IPS-NIHi7 (cell line): ENCODE measurements around the gene LGALS4.
"Not testable (repeated sequence)": the region's sequence is repeated elsewhere in the genome, so short reads cannot be mapped to it uniquely, and the experiment has no call there.

ENCODE experiments used
- DNase-seq: peaks from one replicate; pipeline ENCODE4 v3.0.0; 2012; ENCODE audit warnings: mixed read lengths; ENCODE audit errors: extremely low spot score

Gene LGALS4

DNA sequence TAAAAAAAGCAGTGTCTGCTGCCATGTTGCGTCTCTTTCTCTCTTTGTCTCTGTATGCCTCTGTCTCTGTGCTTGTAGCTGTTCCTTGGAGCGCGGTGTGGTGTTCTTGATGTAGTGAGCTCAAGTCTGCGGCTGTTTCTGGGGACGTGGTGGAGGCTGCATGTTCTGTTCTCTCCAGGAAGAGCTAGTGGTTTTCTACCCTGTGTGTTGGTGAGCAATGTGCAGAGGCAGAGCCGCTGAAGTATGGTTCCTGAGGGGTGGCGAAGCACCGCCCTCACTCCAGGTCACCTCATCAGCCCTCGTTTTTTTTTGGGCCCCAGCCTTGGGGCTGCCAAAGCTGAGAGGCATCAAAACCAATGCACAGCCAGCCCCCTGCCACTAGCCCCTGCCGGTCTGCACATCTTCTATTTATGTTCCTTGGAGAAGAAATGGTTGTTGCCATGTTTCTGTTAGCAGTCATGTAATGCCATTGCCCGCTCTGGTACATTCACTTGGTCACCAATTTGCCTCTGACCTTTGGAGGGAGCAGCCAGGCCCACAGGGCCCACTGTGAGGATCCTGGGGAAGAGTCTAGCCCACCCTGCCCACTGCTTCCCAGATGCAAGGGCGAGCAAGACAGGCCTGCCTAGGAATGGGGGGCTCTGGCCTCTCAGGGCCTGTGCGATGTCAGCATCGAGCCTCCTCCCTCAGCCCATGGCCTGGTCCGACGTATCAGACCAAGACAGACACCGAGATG is 29.9 kb upstream of the LGALS4 start:
- no peak for DNase-seq

DNA sequence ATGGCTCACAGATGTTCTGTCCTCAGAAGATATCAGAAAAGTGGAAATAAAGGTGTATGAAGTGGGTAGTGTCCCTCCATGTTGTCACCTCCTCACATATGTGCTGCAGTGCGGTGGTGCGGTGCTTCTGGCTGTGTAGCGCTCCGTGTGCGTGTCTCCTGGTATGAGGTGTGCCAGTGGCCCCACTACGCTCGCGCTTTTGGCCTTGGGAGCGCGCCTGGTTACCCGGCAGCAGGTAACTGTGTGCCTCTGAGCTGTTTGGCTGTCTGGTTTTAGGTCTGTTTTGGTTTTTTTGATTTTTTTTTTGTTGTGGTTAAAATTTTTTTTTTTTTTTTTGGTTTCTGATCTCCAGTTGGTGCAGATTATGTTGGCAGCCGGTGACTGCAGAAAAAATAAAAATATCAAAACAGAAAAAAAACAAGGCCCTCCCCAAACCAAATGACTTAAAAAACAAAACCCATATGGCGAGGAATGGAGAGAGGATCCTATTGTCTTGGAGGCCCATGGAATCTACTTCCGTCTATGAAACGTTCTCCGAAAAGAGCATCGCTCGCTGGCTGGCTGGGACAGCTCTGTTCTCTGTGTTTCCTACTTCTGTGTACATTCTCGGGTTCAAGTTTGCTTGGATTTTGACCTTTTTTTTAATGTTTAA is 29.2 kb upstream of the LGALS4 start:
- no peak for DNase-seq

DNA sequence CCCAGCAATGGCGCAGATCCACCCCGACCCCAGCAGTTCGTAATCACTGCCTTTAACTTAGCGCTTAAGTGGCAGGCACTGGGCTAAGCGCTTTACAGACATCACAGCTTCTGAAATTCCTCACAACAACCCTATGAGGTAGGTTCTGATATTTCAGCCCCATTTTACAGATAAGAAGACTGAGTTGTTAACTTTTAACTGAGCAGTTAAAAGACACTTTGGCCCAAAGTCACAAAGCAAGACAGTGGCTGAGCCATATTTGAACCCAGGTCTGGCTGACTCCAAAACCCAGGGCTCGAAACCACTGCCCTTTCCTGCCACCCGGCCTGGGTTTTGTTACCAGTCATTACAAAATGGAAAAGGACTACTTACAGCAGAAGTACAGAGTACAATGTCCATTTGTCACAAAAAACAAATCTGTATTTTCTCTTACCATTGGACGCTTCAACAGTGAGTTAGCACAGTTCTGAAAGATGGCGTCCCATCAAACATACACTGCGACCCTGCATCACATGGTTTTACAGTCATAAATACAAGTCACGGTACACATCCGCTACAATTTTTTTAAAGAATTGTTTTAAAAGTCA is 28.5 kb upstream of the LGALS4 start:
- no peak for DNase-seq

DNA sequence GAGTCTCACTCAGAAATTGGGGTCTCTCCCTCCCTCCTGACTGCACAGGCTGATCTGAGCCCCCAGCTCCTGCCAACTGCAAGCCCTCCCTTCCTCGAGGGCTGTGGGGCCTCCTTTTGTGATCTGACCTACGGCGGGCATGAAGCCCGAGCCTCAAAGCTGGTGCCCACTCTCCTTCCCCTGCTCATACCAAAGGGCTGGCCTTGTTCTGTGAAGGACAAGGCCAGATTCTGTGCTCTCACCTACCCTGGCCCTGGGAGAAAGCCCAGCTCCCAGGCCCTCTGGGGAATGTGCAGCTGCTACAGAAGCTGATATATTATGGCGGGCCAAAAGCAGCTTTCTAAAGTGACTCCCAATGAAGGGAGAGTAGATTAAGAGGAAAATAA is 27.8 kb upstream of the LGALS4 start:
- no peak for DNase-seq

DNA sequence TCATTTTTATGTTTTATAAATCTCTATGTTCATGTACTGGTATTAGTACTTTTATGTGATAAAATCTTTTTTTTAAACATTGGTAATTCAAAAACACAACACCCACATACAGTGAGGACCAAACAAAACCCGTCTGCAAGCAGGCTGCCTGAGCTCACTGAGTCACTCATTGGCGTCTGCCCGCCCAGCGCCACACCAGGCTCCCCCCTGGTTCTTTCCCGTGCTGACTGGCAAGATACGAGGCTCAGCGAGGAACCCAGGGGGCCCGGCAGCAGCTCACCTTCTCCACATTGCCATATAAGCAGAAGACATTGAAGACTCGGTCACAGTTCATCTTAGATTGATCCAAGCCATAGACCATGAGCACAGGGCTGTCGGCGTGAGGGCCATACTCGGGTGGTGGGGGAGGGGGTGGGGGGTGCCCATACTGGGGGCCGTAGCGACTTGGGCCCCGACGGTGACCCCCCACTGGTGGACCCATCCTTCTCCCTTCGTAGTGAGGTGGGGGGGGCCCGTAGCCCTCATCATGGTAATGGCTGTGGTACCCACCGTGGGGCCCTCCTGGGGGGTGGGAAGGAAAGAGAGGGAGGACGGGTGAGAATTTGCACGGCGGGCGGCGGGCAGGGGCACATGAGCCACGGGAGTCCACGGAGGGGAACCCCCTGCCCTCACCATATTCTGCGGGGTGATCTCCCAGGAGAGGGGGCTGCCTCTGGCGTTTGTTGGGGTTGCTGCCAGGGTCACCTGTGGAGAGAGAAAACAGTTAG is 27.3 kb upstream of the LGALS4 start:
- DNase-seq: no peak

DNA sequence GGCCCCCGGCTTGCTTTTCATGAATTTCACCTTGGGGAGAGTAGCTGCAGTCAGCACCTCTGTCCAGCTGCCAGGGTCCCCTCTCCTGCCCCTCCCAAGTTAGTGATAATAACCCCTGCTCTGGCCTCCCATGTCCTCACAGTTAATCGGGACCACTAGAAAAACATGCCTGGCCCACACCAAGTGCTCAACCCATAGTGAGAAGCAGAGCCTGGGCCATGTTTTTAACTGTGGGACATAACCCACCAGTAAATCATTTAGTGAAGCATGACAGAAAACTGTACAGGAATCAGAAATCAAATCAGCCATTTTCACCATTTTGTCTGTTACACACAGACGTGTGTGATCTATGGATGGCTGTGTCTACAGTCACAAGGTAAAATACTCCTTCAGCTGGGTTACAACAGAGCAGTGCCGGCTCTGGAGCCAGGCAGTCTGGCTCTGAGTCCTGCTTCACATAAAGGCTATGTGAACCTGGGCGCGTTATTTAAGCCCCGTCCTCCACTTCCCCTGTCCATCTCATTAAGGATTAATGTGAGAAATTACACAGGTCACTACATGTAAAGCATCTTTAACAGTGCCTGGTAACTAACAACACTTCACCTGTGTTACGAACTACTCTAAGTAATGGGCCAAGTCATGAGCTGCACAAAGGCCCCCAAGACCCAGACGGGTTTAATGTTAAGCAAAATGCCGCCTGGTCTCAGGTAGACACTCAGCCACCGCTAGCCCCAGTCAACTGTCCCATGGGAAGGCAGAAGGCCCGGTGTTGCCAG is 26.4 kb upstream of the LGALS4 start:
- no peak for DNase-seq

DNA sequence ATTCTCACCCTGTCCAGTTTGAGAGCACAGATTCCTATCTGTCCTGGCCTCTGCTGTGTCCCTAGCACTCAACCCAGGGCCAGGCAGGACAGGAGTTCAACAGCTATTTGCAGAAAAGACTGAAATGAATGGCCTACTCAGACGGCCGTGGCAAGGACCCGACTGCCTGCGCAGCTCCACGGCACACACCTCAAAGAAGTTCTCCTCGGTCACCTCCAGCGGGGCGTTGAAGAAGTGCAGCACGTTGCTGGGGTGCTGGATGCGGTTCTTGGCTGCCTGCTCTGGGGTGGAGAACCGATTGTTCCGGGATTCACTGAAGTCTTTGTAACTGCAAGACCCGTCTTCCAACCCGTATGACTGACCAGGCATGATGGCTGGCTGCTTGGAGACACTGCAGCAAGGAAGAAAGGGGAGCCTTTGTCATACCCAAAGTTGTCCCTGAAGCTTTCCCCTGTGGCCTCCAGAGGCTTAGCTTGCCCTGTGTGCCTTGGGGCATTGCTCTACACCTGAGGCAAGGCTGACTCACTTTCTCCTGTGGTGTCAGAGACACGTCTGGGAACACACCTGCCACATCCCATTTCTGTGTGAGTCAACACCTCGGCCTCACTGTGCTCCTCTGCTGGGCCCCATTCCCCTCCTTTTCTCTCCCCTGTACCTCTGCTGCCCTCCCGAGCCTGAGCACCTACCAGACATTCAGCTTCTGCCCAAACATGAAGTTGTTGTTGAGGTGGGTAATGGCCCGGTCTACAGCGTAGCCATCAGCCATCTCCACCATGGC is 25.7 kb upstream of the LGALS4 start:
- no peak for DNase-seq

DNA sequence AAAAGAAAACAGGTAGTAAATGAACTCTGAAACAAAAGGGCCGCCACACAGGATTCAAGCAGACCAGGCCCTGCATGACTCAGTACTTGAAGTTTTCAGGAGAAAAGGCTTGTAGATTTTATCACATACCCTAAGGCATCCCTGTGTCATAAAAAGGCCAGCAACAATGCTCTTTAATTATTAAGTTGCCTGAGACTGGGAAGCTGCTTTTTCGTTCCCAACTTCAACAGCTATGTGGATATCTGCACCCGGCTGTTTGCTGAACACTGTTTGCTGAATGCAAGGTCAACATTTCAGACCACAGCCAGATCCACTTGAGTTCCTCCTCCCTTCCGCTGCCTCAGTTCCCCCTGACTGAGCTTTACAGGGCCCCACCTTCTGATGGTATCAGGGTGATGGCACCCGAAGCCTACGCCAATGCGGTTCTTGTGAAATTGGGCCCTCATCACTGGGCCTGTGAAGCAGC is 24.9 kb upstream of the LGALS4 start:
- no peak for DNase-seq

DNA sequence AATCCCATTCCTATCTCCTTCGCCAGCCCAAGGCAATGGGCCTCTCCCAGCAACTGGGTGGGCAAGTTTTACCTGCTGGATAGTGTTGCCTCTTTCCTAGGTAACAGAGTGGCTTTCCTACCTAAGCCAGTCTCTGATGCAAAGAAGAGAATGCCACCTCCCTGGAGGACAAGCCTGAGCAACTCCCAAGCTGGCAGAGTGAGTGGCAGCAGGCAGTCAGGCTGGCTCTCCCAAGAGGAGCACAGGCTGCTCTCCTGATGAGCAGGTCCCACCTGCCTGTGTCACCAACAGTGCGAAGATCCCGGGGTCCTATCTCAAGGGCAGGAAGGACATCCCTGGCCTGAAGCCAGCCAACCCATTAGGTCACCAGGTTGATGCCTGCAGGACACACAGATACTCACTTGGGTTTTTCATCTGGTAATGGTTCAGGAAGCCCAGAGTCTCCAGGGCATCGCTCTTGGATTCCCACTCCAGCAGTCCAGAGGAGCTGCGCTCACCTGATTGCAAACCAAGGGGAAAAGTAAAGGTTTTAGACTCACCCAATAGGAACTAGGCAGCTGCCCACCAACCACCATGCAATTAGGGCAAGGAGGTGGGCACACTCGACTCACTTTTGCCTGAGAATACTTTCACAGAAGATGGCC is 24.4 kb upstream of the LGALS4 start:
- DNase-seq: no peak

DNA sequence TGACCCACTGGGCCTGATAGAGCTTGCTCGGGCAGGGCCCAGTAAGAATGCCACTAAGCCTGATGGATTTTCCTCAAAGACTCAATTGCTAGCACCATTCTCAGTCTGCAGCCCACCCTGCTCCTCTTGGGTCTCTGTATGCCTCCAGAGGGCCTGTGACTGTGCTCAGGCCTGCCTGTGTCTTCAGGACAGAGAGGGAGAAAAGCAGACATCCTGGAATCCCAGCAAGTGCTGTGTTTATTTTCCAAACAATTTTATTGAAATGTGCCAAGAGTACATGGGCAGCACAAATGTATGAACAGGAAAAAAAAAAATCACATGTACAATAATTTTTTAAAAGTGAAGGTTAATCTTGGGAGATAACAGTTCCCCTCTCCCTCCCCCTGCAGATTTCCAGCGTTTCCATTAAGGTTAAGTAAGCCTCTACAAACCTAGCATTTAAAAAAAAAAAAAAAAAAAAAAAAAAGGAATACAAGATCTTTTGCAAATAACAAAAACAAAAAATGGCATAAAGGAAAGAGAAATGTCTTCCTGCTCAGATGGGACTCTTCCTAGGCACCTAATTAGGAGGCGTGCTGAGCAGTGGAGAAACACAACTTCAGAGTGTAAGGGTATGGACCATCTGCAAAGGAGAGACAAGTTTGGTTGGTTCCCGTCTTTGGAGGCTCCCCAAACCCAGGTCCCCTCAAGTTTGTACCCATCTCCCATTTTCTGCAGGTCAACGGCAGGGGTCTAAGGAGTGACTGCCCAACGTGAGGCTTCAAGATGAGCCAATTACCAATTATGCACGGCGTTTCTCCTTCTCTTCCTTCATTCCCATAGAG is 23.6 kb upstream of the LGALS4 start:
- DNase-seq: no peak

DNA sequence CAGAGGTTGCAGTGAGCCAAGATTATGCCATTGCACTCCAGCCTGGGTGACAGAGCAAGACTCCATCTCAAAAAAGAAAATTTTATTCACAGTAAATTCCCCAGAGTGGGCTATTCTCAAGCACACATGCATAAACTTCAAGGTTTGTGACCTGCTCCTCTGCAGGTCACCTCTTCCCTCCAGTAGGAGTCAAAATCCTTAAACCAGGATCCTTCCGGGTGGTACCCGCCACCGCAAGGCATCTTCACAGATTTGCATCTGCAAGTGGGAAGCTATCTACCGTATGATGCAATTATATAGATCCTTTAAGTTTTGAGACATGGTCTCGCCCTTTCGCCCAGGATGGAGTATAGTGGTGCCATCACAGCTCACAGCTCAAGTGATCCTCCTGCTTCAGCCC is 21.8 kb upstream of the LGALS4 start:
- no peak for DNase-seq

DNA sequence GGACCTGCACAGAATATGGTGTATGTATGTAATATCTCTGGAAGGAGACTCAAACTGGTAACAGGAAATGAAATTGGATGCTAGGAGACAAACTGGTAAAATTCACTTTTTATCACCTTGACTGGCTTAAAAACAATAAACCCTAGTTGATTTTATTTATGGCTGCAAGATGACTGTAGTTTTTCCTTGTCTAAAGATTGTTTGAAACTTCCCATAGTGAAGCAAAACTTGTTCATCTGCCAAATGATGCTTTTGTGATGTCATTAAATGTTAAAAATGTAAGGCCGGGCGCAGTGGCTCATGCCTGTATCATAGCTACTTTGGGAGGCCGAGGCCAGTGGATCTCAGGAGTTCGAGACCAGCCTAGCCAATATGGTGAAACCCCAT is 21.4 kb upstream of the LGALS4 start:
- no peak for DNase-seq

DNA sequence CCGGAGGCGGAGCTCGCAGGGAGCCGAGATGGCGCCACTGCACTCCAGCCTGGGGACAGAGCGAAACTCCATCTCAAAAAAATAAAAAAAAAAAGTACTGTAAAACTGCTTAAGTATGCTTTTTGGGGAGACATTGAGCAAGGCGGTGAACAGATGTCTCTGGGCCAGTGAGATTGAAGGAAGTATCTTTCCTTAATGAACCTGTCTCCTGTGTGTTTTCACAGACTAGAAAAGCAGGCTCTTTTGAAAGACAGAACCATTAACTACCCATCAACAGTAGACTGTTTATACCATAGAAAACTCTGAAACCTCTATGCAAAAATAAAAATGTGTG is 20.3 kb upstream of the LGALS4 start:
- DNase-seq: no peak

DNA sequence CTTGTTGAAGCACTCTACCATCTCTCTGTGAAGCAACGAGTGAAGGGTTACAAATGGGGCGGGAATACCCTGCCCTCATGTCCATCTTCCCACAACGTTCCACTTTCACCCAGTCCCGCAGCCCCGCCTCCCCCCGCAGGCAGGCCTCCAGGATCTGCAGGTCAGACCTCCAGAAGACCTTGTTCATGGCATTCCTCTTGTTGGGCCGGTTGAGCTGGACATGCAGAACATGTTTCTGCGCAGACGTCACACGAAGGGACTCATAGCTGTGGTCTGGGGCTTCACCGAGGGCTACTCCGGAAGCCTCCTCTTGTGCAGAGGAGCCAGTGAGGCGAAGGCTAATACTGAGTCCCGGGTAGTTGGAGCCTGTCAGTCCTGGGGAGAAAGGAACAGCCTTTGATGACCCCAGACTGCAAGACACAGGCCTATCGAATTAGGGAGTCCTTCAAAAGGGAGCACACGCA is 18.4 kb upstream of the LGALS4 start:
- peak; percentile 43 for DNase-seq

DNA sequence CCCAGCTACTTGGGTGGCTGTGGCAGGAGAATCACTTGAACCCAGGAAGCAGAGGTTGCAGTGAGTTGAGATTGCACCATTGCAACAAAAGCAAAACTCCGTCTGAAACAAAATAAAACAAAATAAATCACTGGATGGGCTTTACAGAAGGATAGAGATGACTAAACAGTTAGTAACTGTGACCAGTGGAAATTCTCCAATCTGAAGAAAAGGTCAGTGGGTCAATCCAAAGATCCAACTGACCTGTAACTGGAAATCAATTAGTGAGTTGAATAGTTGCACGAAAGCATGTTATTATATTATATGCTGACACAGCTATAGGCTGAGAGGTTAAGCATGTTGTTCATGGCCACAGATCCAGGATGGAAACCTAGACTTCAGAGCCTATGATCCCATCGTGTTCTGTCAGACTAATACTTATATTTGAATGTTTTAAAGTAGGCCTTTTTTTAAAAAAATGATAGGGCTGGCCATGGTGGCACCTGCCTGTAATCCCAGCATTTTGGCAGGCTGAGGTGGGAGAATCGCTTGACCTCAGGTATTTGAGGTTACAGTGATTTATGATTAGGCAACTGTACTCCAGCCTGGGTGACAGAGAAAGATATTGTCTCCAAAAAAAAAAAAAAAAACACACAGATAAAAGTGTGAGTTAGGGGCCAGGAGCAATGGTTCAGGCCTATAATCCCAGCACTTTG is 17.4 kb upstream of the LGALS4 start:
- DNase-seq: no peak

DNA sequence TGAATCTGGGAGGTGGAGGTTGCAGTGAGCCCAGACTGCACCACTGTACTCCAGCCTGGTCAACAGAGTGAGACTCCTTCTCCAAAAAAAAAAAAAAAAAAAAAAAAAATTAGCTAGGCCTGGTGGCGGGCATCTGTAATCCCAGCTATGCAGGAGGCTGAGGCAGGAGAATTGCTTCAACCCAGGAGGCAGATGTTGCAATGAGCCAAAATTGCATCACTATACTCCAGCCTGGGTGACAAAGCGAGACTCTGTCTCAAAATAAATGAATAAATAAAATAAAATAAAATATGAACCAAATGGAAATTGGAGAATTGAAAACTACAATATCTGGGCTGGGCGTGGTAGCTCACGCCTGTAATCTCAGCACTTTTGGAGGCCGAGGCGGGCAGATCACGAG is 16.5 kb upstream of the LGALS4 start:
- DNase-seq: not testable (repeated sequence)

DNA sequence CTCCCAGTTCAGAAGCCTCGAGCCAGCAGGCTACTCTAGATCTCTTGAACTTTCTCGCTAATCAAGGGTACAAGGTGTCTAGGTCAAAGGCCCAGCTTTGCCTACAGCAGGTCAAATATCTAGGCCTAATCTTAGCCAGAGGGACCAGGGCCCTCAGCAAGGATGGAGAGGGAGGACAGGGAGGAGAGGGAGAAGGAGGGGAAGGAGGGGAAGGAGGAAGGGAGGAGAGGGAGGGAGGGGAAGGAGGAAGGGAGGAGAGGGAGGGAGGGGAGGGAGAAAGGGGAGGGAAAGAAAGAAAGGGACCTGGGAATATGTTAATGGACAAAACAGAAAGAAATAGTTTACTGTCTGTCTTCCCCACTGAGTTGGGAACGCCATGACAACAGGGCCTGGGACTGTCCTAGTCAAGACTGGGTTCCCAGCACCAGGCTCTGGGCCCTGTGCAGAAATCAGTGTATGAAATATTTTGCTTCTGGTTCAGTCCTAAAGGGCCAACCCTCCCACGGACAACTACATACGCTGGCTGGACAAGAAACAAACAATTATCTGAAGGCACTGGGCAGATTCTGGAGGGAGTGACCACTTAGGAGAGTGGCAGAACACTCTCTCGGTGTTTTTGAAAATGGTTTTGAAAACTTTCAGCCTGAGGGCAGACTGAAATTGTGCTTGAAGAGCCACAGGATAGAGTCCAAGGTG is 14.3 kb upstream of the LGALS4 start:
- DNase-seq: no peak

DNA sequence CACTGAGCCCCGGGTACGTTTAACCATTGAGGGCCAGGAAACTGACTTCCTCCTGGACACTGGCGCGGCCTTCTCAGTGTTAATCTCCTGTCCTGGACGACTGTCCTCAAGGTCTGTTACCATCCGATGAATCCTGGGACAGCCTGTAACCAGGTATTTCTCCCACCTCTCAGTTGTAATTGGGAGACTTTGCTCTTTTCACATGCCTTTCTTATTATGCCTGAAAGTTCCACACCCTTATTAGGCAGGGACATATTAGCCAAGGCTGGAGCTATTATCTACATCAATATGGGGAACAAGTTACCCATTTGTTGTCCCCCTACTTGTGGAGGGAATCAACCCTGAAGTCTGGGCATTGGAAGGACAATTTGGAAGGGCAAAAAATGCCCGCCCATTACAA is 13.2 kb upstream of the LGALS4 start:
- not testable (repeated sequence) for DNase-seq
